LNCaP clone FGC (cell line): ENCODE measurements around the gene UPB1.

ENCODE experiments used
- DNase-seq: peaks from one replicate; pipeline ENCODE4 v3.0.0-alpha.2; 2011; ENCODE audit warnings: low read depth
- H3K4me3 ChIP-seq: 2 replicates; pipeline ENCODE4 v1.5.1; 2011; ENCODE audit warnings: mild to moderate bottlenecking, low read depth, low read length, control low read depth
- CTCF ChIP-seq: IDR thresholded peaks from 2 replicates; pipeline ENCODE4 v1.5.1; 2012; ENCODE audit warnings: mild to moderate bottlenecking; ENCODE audit not compliant: control insufficient read depth, insufficient read depth; ENCODE audit errors: extremely low read depth

The UPB1 gene

GRCh38 chr22:24494528-24495364 is at the start of gene UPB1:
UPB1 (plus strand) TSS chr22:24495332; CDS start chr22:24495404, 72 bp downstream.
- TF ChIP-seq CTCF, result no peak
- no peak within 1 kb of the TSS for H3K4me3 ChIP-seq
- DNase-seq, result no peak

- no peak for TF ChIP-seq CTCF
- no peak overlapping the region for H3K4me3 ChIP-seq
- DNase-seq, result no peak
Observed at GRCh38 chr22:24445481-24446259, 49.5 kb upstream of the UPB1 start.

- H3K4me3 ChIP-seq, result no peak overlapping the region
- DNase-seq, result no peak
- no peak for TF ChIP-seq CTCF
Observed at GRCh38 chr22:24446260-24446611, 48.9 kb upstream of the UPB1 start.

- no peak overlapping the region for H3K4me3 ChIP-seq
- DNase-seq, result no peak
- no peak for TF ChIP-seq CTCF
Observed at GRCh38 chr22:24450610-24451009, 44.5 kb upstream of the UPB1 start.

- TF ChIP-seq CTCF, result no peak
- DNase-seq, result no peak
- no peak overlapping the region for H3K4me3 ChIP-seq
Observed at GRCh38 chr22:24451162-24451561, 44.0 kb upstream of the UPB1 start.

GRCh38 chr22:24453853-24454252 is 41.3 kb upstream of the UPB1 start:
- DNase-seq, result no peak
- no peak for TF ChIP-seq CTCF
- H3K4me3 ChIP-seq, result no peak overlapping the region
